Activated naive CD4-positive, alpha-beta T cell treated with anti-CD3 and anti-CD28 coated beads, Interleukin-2, amount 10 ng/mL, durations not matched to agents 7 days and 5 days (primary cell): Measurements from ENCODE around the gene NKX2-2.
"Not testable (repeated sequence)": the region's sequence is repeated elsewhere in the genome, so short reads cannot be mapped to it uniquely, and the experiment has no call there.

Experiments used
- CTCF ChIA-PET: fragments of 350-600 bp; sonication (Branson Sonifier 250); formaldehyde crosslinking; loops from one replicate; lab custom pipeline; 2021; ENCODE audit warnings: antibody characterized with exemption; lab: Charles Lee
- DNase-seq: peaks from one replicate; pipeline ENCODE4 v3.0.0-alpha.2; 2020
- H3K27ac Mint-ChIP-seq: one replicate; pipeline ENCODE4 v1.8.0; 2021; ENCODE audit warnings: mild to moderate bottlenecking, moderate library complexity, mixed read lengths
- H3K27me3 Mint-ChIP-seq: one replicate; pipeline ENCODE4 v1.8.0; 2021; ENCODE audit warnings: mild to moderate bottlenecking, mixed read lengths
- H3K36me3 Mint-ChIP-seq: one replicate; pipeline ENCODE4 v1.8.0; 2021; ENCODE audit warnings: mixed read lengths
- H3K4me1 Mint-ChIP-seq: one replicate; pipeline ENCODE4 v1.8.0; 2021; ENCODE audit warnings: mixed read lengths
- H3K4me3 Mint-ChIP-seq: one replicate; pipeline ENCODE4 v1.8.0; 2021; ENCODE audit warnings: mild to moderate bottlenecking, moderate library complexity, mixed read lengths
- H3K9me3 Mint-ChIP-seq: one replicate; pipeline ENCODE4 v1.8.0; 2021; ENCODE audit warnings: mixed read lengths

Gene NKX2-2

DNA sequence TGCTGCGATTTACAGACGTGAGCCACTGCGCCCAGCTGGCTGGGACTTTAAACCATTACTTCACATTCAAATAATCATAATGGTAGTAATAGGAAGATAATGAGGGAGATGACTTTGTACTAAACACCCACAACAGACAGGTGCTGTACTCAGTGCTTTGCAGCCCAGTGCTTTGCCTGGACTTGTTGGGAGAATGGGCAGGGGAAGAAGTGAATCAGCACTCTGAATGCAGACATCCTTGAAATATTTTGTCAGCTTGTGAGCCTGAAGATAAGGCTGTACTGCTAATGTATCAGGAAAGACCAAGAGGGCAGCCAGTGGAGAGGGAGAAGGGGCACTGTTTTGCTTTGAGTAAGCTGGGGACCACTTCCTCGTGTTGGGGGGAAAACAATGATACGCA, 17.4 kb downstream of the NKX2-2 start:
- Mint-ChIP-seq H3K4me1 (no peaks in the 10 kb centered on the region), H3K36me3 (no peaks in the 10 kb centered on the region), H3K9me3 (no peaks in the 10 kb centered on the region), H3K4me3 (no peak overlapping the region), H3K27me3 (peaks cover 57% of the 10 kb centered on the region), H3K27ac (no peak overlapping the region)
- CTCF ChIA-PET, result interaction anchor here (2.8 kb wide), 1 partner anchor 261 kb away, joined by 9 read pairs; no protein-coding TSS in a partner anchor
- DNase-seq, result no peak

DNA sequence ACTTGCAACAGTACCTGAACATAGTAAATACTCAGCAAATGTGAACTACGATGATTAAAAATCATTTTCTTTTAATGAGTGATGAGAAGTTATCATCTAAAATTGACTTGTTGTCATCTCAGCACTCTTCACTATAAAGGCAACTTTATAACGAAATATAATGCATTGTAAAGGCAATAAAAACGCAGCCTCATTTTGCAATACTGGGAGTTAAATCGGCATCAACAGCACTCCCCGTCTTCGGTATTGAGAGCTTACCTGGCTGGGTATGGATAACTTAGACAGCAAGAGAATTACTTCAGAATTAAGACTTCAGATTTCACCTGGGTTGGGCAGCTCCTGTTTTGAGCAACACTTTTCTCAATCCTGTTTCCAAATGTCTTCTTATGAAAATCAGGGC, 20.8 kb downstream of the NKX2-2 start:
- no peaks in the 10 kb centered on the region for H3K4me1 Mint-ChIP-seq
- CTCF ChIA-PET, result no interaction called here
- no peak overlapping the region for H3K27ac Mint-ChIP-seq
- no peaks in the 10 kb centered on the region for H3K9me3 Mint-ChIP-seq
- no peaks in the 10 kb centered on the region for H3K36me3 Mint-ChIP-seq
- H3K4me3 Mint-ChIP-seq, result no peak overlapping the region
- DNase-seq, result no peak
- H3K27me3 Mint-ChIP-seq, result peaks cover 45% of the 10 kb centered on the region

DNA sequence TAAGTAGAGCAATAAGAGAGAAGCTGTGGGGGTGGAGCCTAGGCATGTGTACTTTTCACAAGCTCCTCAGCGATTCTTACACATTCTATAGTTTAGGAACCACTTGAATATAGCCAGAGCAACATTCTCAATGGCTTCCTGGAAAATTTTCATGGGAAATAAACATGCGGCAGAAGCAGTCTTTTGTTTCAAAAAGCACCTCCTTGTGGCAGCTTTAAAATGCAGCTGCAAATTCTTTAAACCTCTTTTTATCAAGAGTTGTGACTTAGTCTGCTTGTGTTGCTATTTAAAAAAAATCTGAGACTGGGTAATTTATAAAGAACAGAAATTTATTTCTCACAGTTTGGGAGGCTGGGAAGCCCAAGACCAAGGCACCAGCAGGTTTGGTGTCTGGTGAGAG, 23.8 kb downstream of the NKX2-2 start:
- H3K9me3 Mint-ChIP-seq, result no peaks in the 10 kb centered on the region
- CTCF ChIA-PET, result interaction anchor here (1.0 kb wide), 1 partner anchor 254 kb away, joined by 5 read pairs; no protein-coding TSS in a partner anchor
- peaks cover 36% of the 10 kb centered on the region for H3K27me3 Mint-ChIP-seq
- no peak for DNase-seq
- H3K4me1 Mint-ChIP-seq, result no peaks in the 10 kb centered on the region
- H3K36me3 Mint-ChIP-seq, result no peaks in the 10 kb centered on the region
- H3K4me3 Mint-ChIP-seq, result no peak overlapping the region
- no peak overlapping the region for H3K27ac Mint-ChIP-seq

DNA sequence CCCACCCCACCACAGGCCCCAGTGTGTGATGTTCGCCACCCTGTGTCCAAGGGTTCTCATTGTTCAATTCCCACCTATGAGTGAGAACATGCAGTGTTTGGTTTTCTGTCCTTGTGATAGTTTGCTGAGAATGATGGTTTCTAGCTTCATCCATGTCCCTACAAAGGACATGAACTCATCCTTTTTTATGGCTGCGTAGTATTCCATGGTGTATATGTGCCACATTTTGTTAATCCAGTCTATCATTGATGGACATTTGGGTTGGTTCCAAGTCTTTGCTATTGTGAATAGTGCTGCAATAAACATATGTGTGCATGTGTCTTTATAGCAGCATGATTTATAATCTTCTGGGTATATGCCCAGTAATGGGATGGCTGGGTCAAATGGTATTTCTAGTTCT, 33.7 kb downstream of the NKX2-2 start:
- H3K27ac Mint-ChIP-seq, H3K4me1 Mint-ChIP-seq, H3K36me3 Mint-ChIP-seq, CTCF ChIA-PET, H3K9me3 Mint-ChIP-seq, H3K4me3 Mint-ChIP-seq, DNase-seq: not testable (repeated sequence)
- peaks cover 17% of the 10 kb centered on the region for H3K27me3 Mint-ChIP-seq

DNA sequence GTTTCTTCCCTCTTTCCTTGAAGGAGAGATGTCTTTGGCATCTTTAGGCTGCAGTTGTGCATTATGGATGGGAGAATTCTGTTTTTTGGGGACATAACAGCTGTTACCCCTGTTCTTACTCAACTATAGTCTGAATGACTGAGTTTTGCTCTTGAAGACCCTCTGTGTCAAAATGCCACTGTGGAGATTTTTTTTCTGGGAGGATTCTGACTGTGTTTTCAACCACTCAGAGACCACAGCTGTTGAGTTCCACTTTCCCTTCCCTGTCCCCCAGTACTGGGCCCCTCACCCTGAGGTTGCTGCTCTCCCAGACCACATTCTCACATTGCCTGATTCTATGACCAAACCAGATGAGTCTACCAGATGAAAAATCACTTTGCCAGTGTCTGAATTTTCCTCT, 48.1 kb downstream of the NKX2-2 start:
- CTCF ChIA-PET, result no interaction called here
- H3K27ac Mint-ChIP-seq, result no peak overlapping the region

DNA sequence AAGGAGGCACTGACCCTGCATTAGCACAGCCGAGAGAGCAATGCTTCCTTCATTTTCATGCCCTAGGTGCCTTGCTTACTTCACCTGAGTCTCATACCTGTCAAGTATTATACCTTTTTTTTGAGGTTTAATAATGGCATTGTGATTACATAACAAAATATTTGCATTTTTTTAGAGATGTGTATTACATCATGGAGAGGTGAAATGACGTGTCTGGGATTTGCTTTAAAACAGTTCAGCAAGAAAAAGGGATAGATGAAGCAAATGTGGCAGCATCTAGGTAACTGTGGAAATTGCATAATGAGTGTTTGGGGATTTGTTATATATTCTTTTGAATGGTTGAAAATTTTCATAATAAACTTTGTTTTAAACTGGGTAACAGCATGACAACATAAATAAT, 48.9 kb downstream of the NKX2-2 start:
- CTCF ChIA-PET, result no interaction called here
- Mint-ChIP-seq H3K36me3 (no peaks in the 10 kb centered on the region), H3K4me1 (no peaks in the 10 kb centered on the region), H3K4me3 (no peak overlapping the region), H3K9me3 (no peaks in the 10 kb centered on the region), H3K27ac (no peak overlapping the region), H3K27me3 (peaks cover 32% of the 10 kb centered on the region)
- no peak for DNase-seq

More for the DNA sequence above, 48.1 kb downstream of the NKX2-2 start:
- H3K27me3 Mint-ChIP-seq, result peaks cover 26% of the 10 kb centered on the region
- H3K36me3 Mint-ChIP-seq, result no peaks in the 10 kb centered on the region
- H3K9me3 Mint-ChIP-seq, result no peaks in the 10 kb centered on the region
- H3K4me3 Mint-ChIP-seq, result no peak overlapping the region
- no peak for DNase-seq
- H3K4me1 Mint-ChIP-seq, result no peaks in the 10 kb centered on the region
